HG03439 (cell line): ENCODE data around the gene EFEMP2.

Source experiments
- ATAC-seq: cut with Tn5 transposase; IDR thresholded peaks from one replicate; pipeline ENCODE4 v1.9.1; 2021; ENCODE audit warnings: mild to moderate bottlenecking, moderate library complexity; ENCODE audit not compliant: unreplicated experiment

Gene EFEMP2

DNA sequence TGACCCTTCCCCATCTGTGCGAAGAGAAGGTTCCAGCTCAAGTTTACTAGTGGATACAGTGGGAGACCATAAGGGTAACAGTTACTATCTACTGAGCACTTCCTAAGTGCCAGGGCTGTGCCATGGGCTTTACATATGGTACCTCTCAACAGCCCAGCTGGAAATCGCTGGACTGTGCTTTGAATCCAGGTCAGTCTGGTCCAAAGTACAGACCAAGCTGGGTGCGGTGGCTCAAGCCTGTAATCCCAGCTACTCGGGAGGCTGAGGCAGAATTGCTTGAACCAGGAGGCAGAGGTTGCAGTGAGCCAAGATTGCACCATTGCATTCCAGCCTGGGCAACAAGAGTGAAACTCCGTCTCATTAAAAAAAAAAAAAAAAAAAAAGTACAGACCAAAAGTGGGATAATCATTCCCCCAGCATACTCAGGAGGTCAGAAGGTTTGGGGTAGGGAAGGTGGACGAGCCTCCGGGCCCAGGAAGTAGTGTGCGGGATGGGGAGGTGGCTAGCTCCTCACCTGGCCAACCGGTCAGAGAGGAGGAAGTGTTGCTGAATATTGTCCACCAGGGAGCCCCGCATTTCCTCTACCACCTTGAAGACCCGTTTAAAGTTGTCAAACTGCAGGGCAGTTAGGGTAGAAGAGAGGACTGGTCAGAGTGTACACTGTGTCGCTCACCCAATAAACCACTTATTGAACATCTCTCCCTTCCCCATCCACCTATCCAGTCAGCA, 13.4 kb upstream of the EFEMP2 start:
- ATAC-seq, result no peak

DNA sequence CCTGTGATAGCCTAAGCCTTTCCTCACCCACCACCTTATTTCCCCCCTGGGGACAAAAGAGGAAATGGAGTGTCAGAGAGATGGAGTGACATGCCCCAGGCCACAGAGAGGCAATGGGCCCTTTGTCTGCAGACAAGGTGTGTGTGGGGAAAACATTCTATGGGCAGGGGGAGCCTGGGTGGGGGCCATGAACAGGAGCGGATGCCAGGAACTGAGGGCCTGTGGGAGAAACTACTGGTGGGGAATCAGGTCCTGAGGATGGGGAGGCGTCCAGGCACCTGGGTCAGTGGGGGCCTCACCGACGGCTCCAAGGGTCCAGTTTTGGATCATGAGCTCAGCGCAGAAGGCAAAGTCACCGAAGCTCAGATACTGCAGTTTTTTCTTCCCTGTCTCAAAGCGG, 12.6 kb upstream of the EFEMP2 start:
- no peak for ATAC-seq

GRCh38 chr11:65884716-65885092, 12.1 kb upstream of the EFEMP2 start:
- ATAC-seq, result no peak

GRCh38 chr11:65883786-65884715, 11.5 kb upstream of the EFEMP2 start:
- ATAC-seq, result no peak

DNA sequence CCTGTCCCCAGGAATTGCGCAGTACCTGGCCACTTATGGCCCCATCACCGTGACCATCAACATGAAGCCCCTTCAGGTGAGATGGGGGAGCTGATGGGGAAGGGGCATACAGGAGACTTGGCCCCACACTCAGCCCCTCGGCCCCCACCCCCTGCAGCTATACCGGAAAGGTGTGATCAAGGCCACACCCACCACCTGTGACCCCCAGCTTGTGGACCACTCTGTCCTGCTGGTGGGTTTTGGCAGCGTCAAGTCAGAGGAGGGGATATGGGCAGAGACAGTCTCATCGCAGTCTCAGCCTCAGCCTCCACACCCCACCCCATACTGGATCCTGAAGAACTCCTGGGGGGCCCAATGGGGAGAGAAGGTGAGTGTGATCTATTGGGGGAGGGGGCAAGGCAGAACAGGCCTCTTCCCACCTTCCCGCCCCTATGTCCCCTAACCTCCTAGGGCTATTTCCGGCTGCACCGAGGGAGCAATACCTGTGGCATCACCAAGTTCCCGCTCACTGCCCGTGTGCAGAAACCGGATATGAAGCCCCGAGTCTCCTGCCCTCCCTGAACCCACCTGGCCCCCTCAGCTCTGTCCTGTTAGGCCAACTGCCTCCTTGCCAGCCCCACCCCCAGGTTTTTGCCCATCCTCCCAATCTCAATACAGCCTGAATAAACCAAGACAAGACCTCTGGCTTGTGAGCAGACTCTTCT, 10.6 kb upstream of the EFEMP2 start:
- no peak for ATAC-seq

GRCh38 chr11:65882120-65883057, 9.8 kb upstream of the EFEMP2 start:
- no peak for ATAC-seq

DNA sequence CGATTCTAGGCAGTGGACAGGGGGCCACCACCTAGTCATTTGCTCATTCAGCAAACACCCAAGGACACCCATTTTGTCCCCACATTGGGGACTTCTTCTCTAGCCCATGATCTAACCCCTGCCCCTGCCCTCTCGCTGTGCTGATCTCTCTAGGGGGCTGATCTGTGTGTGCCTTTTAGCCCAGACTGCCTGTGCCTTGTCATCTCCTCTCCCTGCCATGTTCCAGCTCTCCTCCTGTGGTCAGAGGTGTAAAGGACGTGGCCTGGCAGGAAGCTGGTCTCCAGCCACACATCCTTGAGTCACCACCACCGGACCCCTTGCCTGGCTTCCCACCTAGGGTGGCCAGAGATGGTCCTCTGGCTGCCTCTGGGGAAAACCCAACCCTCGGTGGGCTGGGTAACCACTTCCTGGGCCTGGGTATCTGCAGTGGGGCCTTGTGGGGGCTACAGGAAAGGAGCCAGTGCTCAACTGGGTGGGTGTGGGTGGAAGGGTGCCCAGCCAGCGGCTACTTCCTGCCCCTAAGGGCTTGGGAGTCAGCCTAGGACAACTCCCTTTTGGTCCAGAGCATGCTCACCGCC, 8.3 kb upstream of the EFEMP2 start:
- ATAC-seq, result no peak

- no peak for ATAC-seq
Measured at GRCh38 chr11:65880027-65880426, 7.4 kb upstream of the EFEMP2 start.

DNA sequence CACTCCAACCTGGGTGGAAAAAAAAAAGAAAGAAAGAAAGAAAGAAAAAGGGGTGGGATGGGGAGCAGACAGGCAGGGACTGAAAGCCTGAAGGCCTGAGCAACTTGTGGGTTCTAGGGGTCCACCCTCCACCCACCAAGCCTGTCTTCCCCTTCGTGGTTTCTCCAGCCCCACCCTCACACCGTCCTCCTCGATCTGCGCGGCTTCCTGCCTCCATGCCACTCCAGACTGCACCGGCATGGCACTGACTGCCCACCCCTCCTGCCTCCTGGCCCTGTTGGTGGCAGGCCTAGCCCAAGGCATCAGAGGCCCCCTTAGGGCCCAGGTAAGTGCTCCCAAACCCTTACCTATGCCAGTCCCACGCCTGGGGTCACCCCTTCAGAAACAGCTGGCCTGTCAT, 7.0 kb upstream of the EFEMP2 start, which contains the start of gene CTSW:
CTSW (plus strand) TSS at position 221 of the 400 bp plus-strand sequence; CDS start at position 239, 18 bp downstream.
- ATAC-seq, result no peak

GRCh38 chr11:65873318-65874156, 937 bp upstream of the EFEMP2 start:
- peak; percentile 76 for ATAC-seq

DNA sequence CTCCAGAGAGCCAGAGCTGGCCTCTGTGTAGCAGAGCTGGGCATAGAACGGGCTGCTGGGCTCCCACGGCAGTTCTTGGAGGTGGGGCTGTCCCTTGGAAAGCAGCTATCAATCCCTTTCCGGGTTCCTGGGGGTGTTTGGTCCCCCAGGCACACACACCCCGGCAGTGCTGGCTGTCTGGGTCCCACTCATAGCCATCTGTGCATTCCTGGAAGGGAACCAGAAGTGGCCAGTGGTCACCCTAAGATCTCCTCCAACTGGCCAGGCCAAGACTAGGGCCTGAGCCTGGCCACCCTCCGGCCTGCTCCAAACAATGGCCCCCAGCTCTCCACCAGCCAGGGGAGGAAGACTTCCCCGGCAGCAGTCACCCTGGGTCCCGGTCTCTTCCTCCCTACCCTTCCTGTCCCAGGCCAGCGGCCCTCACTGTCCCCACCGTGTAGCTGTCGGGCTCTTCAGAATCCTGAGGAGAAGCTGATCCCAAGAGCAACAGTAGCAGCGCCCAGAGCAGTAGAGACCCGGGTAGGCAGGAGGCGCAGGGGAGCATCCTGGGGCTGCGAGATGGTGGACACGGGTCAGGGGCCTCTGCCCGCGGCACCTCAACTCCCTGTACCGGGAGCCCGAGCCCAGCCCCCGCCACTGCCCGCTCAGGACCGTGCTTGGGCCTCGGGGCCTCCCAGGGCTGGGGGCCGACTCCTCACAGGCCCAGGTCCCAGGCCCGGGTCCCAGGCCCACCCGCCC, 620 bp downstream of the EFEMP2 start:
- ATAC-seq, result no peak

DNA sequence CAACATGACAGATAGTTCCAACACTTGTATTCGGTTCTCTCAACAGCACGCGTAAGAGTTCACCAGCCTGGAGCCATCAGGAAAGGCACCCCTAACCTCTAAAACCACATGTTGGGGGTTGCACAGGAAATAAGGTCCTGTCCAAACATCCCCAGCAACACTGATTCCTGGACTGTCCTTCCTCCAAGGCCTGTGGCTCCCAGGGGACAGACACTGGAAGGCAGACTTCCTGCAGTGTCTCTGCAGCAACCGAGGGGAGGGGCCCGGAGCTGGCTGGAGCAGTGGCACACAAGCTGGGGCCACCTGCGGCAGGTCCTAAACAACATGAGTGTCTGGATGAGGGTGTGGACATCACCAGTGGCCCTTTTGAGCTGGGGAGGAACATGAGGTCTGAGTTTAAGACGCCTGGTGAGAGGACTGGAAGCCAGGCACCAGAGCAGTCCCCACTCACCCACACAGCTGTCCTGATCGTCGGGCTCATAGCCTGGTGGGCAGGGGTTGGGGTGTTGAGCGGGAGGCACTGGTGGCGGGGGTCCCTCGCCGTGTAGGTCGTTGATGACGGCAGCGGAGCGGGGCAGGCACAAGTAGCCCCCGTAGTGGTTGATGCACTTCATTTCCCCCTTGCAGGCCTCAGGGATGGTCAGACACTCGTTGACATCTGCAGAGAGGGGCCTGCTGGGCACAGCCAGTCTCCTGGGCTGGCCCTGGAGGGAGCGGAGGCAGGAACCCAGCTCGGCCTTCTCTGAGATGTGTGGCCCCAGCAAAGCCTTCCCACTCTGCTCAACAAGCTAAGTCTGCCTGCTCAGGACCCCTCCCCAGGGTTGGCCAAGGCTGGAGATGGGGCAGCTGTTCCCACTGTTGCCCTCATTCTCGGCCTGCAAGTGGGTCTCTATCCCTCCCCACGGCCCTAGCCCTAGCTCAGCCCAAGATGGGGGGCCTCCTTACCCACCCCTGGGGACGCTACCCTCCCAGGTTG, 1.6 kb downstream of the EFEMP2 start:
- ATAC-seq, result no peak

GRCh38 chr11:65870307-65870658, 2.3 kb downstream of the EFEMP2 start:
- no peak for ATAC-seq

DNA sequence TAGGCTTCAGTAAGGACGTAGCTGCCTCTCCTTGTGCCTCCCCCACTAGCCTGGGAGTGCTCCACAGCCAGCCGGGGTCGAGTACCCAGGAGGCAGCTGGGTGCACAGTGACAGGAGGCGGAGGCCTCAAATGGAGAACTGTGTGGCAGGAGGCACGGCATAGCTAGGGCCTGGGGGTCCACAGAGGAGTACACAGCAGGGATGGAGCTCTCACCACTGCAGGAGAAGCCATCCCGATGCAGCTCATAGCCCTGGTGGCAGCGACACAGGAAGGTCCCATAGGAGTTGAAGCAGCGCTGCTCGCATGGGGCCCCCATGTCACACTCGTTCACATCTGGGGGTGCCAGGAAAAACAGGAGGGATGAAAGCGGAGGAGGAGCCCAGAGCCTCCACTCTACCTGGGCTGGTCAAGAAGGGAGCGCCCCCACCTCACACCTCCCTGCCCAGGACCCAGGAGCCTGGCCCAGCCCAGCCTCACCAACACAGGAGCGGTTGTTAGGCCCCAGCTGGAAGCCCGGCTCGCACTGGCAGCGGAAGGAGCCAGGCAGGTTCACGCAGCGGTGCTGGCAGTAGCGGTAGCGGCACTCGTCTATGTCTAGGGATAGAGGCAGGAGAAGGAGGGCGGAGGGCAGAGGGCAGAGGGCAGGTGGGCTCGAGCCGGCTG, 2.8 kb downstream of the EFEMP2 start:
- ATAC-seq, result no peak

DNA sequence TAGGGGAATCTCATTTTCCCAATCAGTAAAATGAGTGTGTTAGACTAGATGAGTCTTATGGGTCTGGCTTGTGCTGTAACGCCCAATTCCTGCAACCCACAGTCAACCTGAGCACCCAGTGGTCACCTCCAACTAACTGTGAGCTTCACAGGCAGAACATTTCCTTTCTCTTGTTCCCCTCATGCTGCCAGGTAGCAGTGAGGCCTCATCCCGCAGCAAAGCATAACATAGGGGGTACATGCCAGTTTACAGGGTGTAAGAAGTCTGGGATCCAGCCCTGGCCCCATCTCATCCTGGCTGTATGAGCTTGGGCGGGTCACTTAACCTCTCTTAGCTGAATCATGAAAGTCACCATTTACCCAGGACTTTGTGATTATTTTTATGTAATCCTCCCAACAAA, 3.7 kb downstream of the EFEMP2 start:
- no peak for ATAC-seq

DNA sequence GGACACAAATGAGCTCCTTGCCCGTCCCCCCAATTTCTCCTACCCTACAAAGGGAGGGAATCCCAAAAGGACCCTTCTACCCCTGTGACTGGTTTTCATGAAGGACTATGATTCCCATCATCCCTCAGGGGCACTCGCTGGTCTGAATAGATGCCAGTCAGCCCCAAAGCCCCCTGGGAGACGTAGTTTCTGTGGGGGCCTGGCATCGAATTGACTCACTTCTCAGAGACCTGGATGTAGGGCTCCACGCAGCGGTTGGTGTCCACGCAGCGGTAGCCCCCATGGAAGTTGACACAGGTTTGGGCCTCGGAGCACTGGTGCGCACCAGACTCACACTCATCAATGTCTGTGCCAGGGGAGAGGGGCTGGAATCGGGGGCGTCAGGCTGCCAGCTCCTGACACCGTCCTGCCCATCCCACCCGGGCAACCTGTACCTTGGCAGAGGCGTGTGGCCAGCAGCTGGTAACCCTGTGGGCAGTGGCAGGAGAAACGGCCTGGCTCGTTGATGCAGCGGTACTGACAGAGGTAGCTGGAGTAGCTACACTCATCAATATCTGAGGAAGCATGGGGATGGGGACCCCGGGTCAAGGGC, 4.4 kb downstream of the EFEMP2 start:
- ATAC-seq, result no peak
